Astrocyte of the spinal cord (primary cell): Measurements from ENCODE around the gene POLL.

Experiments
- DNase-seq: peaks from one replicate; pipeline ENCODE4 v3.0.0; 2011; ENCODE audit warnings: low read depth, low spot score
- H3K4me3 ChIP-seq: 2 replicates; pipeline ENCODE4 v1.5.1; 2011; ENCODE audit warnings: low read depth, mild to moderate bottlenecking, low read length, moderate library complexity
- CTCF ChIP-seq: IDR thresholded peaks from 2 replicates; pipeline ENCODE4 v1.5.1; 2012; ENCODE audit warnings: low read depth, mild to moderate bottlenecking, low read length, inconsistent platforms
- in situ Hi-C: cut with HindIII; loops from 2 replicates; pipeline ENCODE4 v1.10.0; 2017; ENCODE audit warnings: low sequenced_read_pairs

Gene POLL

GRCh38 chr10:101616415-101617101 lies 28.5 kb upstream of the POLL start:
- in situ Hi-C loops: no loop called here
- no peak for DNase-seq
- TF ChIP-seq CTCF: no peak
- H3K4me3 ChIP-seq: no peak overlapping the region

- in situ Hi-C loops: no loop called here
- no peak for TF ChIP-seq CTCF
- no peak overlapping the region for H3K4me3 ChIP-seq
- no peak for DNase-seq
Observed at GRCh38 chr10:101615525-101616116, 27.6 kb upstream of the POLL start.

GRCh38 chr10:101614663-101615524 lies 26.8 kb upstream of the POLL start:
- in situ Hi-C loops: no loop called here
- DNase-seq: no peak
- TF ChIP-seq CTCF: no peak
- no peak overlapping the region for H3K4me3 ChIP-seq

- TF ChIP-seq CTCF: no peak
- no peak overlapping the region for H3K4me3 ChIP-seq
- in situ Hi-C loops: no loop called here
- no peak for DNase-seq
Observed at GRCh38 chr10:101613646-101614045, 25.6 kb upstream of the POLL start.

- no peak overlapping the region for H3K4me3 ChIP-seq
- TF ChIP-seq CTCF: no peak
- in situ Hi-C loops: no loop called here
- no peak for DNase-seq
Observed at GRCh38 chr10:101612872-101613271, 24.8 kb upstream of the POLL start.

GRCh38 chr10:101612086-101612485 lies 24.0 kb upstream of the POLL start:
- no peak overlapping the region for H3K4me3 ChIP-seq
- in situ Hi-C loops: no loop called here
- no peak for DNase-seq
- TF ChIP-seq CTCF: no peak
